ENCODE results near the gene CD302. TPM values are rescaled to one million over a fixed set of nuclear protein-coding genes. Genes with fewer than 3 reads are reported as not detected.

CD302 gene
- total and polyA plus RNA-seq, 2 of the 8 experiments (the other 6 are each of a cell fraction or from before 2014, with no cell fraction given), result 0.76 to 0.79 TPM

GRCh38 chr2:159755014-159755413 lies 43.0 kb downstream of the CD302 start (continued):
- no peak for TF ChIP-seq TAF7 (optimal IDR thresholded peaks at IDR 0.05; ENCODE audit: borderline replicate concordance, low read depth, low read length)
